CD4-positive, alpha-beta T cell treated with Interleukin-15 for 1 hour (primary cell): ENCODE data around the gene PRDM15.
"Not testable (repeated sequence)": the region's sequence is repeated elsewhere in the genome, so short reads cannot be mapped to it uniquely, and the experiment has no call there.

Experiments used
- DNase-seq: peaks from one replicate; pipeline ENCODE4 v3.0.0-alpha.2; 2020

The PRDM15 gene

DNA sequence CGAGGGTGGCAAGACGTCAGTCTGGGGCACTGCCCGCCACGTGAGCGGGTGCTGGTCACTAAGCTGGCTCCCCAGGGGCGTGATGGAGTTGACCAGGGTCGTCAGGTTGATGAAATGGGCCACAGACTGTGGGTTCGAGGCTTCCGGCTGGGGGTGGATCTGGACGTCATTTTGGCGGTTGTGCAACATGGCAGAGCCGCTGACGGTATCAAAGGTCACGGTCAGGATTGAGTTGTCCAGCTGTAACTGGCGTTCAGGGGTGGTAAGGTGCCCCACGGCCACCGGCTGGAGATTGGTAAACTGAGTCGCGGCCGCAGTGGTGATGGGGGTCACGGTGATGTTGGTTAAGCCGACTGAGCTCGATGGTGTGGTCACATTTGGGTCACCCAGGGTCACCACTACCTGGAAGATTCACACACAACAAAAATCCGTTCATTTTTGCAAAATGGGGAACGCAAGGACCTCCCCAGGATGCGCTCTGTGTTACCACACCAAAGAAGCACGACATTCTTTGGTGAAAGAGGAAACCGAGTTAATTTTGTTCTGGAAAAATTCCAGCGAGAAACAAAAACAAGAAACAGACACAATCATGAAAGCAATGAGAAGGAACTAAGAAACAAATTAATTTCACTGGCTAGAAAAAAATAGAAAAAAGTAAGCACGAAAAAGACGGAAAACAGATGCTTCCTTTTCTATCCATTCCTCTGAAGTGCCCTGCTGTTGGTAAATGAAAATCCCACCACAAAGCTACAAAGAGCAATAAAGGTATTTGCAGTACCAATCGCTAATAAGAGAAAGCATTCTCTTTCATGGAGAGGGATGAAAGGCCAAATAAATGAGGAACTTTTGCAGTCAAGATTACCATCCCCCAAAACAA lies 77.6 kb downstream of the PRDM15 start:
- DNase-seq = no peak

DNA sequence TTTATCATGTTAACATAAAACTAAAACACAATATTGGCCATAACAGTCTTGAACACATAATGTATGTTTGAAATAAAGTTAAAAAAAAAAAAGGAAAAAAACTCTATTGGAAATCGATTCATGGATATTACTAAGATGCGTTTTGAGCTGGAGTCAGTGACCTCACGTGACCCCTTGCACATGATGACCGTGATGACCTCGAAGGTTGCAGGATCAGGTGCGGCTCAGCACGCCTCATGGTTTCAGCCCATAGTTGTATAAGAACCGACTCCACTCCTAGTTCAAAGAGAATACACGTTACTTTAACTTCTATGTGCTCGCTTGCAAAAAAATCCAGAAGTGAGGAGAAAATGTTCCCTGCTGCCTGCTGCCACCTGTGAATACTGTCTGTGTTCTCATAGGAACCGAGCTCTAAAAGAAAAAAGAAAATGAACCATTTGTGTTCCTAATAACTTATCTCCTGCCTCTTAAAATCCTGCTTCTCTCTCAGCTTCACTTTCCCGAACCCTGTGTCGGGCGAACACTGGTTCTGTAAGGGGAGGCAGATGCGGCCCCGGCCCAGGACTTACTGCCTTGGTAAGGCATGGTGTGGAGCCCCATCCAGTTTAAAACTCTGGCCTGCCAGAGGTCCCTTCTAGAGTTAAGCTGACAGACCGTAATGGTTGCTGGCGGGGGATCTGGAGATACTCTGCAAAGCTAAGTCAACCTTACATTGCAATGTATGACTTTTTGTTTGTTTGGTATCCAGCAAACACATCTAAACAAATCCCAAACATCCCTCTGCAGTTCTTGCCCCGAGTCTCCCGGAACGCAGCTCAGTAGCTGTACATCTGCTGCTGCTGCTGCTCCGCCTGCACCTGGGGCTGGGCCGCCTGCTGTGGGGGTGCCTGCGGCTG lies 78.5 kb downstream of the PRDM15 start:
- no peak for DNase-seq

DNA sequence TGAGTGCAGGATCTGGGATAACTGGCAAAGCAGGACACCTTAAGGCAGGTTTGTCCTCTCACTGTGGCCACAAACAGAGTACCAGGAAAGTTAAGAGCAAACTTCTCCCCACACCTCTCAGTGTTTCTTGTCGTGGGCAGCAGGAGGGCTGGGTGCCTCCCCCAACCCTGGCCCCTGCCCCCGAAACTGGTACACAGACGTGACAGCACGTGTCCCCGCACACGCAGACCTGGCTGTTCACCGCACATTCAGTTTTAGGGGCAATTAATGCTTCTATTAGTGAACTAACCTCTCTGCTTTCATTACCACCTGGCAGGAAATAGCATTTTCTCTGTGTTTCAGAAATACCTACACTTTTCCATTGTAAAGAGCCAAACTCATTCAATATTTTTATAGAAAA lies 79.4 kb downstream of the PRDM15 start:
- no peak for DNase-seq

DNA sequence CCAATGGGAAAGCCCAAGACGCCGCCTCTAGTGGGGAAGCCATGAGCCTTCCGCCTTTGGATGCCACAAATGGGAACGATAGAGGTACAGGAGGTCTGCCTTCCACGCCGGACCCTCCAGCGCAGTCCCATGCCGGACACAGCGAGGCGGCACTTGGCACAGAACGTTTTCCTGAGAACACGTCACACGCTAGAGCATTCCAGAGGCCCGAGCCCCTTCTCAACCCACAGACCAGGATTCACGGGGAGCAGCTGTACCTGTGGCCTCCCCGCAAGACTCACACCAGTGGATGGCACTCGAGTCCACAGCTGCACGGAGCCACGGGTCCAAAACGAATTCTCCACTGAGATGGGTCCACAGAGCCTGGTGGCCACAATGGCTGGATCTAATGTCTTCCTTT lies 80.8 kb downstream of the PRDM15 start:
- DNase-seq = no peak

DNA sequence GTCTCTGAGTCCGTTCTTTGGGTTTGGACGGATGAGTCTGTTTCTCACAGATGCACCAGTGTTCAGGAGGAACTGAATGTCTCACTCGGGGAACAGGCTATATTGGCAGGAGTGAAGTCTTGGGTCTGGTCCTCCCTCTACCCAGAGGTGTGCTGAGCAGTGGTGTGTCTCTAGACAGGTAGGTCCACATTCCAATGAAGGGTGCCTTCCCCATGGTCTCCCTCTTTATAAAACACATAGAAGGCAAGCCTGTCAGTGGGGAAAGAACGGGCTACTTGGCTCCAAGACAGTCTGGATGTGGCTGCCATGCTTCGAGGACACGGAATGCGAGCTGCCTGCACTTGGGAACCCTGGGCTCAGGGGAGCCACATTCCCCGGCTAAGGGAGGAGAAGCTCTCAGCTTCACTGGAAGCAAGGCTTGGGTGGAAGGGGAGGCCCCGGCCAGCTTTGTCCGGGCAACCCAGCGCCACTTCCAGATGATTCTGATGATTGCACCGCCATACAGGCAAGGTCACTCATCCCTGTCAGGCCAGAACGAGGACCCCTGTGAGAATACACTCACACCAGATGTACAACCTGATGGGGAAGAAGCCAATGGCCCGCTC lies 82.6 kb downstream of the PRDM15 start:
- DNase-seq = no peak

DNA sequence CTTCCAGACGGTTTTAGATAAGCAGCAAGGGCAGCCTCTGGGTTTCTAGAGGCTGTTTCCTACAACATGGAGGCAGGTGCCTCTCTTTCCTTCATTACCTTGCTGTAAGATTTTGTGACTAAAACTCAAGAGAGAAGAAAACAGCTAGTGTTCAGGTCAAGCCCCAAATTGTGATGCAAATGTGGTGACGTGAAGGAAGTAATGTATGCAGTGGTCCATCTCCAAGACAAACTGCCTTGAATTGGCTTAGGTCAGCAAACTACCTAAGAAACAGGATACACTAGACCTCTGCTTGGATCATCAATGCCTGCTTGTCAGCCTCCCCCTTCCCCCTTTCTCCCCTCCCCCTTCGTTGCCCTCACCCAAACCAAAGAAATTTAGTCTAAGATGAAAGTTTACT lies 83.4 kb downstream of the PRDM15 start:
- no peak for DNase-seq

DNA sequence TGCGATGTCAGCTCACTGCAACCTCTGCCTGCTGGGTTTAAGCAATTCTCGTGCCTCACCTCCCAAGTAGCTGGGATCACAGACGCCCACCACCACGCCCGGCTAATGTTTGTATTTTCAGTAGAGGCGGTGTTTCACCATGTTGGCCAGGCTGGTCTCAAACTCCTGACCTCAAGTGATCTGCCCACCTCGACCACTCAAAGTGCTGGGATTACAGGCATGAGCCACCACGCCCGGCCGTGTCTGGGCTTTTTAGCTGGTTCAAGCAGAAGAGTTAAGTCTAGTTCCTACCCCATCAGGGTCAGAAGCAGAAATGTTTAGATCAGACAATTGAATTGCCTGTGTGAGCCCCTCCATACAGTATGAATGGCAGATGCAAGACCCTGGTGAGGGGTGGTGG lies 84.5 kb downstream of the PRDM15 start:
- DNase-seq = no peak

DNA sequence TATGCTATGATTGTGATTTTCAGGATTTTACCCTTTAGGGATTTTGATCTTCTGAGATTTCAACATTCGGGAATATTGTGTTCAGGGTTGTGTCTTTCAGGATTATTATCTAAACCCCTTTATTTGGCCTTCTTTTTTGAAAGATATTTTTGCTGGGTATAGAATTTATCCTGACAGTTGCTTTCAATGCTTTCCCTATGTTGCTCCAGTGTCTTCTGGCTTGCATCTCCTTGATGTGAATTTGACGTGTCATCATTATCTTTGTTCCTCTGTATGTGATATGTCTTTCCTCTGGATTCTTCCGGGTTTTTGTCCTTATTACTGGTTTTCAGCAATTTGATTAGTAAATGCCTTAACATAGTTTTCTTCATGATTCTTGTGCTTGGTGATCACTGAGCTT lies 86.4 kb downstream of the PRDM15 start:
- DNase-seq = no peak

DNA sequence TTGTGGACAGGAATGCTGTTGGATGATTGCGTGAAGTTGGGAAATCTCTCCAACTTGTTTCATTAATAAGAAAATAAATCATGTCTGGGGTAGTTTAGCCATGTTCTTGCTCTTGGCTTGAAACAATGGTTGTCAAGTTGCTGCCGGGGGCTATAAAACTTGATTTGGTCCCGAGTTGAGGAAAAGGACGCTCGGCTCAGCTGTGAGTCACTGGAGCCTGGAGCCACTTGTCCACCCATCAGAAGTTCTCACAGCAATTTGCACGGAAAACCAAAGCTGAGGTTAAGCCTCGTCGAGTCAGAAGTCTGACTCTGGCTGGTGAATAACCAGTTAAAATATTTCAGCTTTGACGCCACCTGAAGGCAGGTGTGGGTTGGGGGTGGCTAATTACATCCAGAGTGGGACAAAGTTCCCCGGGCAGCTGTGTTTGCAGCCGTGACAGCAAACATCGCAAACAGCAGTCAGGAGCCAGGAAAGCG lies 92.6 kb downstream of the PRDM15 start:
- DNase-seq = no peak

DNA sequence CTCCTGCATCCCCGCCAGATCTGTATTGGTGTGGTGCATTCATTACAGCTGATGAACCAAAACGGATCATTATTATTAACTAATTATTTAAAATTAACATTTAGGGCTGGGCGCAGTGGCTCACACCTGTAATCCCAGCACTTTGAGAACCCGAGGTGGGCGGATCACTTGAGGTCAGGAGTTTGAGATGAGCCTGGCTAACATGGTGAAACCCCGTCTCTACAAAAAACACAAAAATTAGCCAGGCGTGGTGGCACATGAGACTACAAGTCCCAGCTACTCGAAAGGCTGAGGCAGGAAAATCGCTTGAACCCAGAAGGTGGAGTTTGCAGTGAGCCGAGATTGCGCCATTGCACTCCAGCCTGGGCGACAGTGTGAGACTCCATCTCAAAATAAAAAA lies 93.9 kb downstream of the PRDM15 start:
- DNase-seq = not testable (repeated sequence)

DNA sequence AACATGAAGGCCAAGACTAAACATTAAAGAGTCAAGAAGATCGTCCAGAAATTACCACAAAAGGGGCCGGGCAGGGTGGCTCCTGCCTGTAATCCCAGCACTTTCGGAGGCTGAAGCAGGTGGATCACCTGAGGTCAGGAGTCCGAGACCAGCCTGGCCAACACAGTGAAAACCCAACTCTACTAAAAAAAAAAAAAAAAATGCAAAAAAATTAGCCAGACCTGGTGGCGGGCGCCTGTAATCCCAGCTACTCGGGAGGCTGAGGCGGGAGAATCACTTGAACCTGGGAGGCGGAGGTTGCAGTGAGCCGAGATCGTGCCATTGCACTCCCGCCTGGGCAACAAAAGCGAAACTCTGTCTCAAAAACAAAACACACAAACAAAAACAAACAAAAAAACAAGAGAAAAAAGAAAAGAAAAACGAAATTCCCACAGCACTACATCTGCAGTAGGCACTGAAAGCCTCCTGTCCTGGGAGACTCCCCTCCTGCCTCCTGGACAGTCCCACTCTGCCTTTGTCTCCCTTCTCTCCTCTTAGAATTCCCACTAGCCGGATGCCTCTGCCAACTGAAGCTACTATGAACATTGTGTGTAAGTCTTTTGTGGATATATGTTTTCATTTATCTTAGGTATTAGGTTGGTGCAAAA lies 94.6 kb downstream of the PRDM15 start:
- DNase-seq = no peak

DNA sequence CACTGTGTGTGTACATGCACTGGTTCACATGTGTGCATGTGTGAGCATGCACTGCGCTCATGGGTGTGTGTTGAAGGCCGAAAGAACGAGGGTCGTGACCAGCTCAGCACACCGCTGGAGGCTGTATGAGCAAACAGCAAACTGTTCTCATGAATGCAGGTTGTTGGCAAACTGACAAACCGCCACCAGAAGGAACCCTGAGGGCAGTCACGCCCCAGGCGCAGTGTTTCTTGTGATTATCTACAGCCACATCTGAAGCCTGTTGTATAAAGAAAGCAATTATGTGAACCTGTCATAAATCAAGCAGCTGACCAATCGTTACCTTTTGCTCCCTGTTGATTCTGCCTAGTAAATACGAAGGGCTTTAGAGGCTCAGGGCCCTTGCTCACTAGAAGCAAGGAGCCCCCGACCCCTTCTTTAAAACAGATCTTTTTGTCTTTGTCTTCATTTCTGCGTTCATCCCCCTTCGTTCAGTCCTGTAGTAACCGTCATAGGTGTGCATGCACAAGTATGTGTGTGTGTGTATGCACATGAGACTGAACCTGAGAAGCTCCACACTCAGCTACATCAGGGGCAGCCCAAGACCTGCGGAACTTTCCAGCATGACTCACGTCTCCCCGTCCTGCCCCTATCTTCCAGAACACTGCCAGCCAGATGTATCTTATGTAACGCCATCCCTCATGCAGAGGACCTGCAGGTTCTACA lies 95.5 kb downstream of the PRDM15 start:
- DNase-seq = no peak

DNA sequence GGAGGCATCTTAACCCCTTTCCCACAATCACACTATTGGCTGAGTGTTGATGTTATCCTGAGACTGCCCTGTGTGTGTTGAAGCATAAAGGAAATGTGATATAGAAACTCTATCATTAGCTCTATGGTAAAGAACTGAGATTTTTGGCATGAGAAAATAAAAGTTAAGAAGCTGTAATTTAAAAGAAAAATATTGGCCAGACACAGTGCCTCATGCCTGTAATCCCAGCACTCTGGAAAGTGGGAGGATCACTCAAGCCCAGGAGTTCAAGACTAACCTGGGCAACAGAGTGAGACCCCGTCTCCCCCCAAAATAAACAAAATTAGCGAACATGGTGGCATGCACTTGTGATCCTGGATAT lies 98.1 kb downstream of the PRDM15 start:
- no peak for DNase-seq

DNA sequence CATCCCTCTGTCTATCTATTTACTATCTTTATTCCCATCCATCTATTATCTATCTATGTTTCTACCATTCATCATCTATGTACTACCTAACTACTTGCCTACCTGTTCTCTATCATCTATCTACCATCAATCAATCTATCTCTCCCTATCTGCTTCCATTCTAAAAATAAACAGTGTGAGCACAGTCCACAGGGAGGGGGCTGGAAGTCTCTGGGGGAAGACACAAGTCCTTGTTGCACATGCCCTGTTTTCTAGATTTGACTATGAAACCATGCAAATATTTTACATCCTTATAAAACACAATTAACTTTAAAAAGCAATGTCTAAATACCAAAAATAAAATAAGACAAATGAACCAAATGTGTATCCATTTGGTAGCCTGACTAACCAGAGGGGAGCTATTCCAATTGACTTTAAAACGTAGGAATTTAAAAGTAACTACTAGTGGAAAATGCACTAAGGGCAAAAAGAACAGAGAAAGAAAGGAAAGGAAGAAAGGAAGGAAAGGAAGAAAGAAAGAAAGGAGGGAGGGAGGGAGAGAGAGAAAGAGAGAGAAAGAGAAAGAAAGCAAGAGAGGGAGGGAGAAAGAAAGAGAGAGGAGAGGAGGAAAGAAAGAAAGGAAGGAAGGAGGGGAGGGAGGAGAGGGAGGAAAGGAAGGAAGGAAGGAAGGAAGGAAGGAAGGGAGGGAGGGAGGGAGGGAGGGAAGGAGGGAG lies 98.7 kb downstream of the PRDM15 start:
- DNase-seq = no peak

DNA sequence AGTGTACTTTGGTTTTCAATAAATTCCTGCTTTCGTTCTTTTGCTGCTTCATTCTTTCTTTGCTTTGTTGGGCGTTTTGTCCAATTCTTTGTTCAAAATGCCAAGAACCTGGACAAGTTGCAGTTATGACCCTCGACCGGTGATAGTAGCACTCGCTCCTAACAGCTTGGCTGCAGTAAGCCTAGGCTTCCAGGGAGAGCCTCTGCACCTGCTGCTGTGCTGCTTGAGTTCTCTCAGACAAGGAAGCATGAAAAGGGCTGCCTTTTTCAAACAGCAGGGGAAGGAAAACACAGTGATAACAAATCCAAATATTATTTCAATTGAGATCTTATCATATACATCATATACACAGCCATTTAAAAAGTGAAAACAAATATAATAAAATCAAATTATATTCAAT lies 99.5 kb downstream of the PRDM15 start:
- no peak for DNase-seq

DNA sequence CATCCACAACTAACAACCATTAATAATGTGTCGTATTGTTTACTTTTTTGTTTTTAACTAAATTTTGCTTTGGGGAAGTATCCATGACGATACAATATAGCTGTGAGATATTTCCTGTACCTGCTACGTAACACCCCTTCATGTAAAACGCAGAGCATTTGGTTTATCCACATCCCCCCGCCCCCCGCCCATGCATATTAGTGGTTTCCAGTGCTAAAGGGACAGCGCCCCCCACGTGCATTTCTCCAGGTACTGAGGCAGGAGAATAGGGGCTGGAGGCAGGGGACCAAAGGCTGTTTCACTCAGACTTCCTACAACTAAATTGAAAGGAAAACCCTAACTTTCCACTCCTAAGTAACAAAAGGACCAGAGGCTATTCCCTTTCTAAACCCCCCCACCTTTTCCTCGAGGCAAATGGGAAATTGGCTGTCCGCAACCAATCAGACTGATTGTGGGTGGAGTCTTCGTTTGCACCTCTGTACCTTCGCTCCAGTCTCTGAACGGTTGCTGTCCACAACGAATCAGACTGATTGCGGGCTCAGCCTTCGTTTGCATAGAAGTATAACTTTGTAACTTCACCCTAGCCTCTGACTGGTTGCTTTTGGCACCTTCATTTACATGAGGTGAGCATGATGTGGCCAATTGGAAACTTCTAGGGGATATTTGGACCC lies 100.1 kb downstream of the PRDM15 start:
- DNase-seq = no peak

DNA sequence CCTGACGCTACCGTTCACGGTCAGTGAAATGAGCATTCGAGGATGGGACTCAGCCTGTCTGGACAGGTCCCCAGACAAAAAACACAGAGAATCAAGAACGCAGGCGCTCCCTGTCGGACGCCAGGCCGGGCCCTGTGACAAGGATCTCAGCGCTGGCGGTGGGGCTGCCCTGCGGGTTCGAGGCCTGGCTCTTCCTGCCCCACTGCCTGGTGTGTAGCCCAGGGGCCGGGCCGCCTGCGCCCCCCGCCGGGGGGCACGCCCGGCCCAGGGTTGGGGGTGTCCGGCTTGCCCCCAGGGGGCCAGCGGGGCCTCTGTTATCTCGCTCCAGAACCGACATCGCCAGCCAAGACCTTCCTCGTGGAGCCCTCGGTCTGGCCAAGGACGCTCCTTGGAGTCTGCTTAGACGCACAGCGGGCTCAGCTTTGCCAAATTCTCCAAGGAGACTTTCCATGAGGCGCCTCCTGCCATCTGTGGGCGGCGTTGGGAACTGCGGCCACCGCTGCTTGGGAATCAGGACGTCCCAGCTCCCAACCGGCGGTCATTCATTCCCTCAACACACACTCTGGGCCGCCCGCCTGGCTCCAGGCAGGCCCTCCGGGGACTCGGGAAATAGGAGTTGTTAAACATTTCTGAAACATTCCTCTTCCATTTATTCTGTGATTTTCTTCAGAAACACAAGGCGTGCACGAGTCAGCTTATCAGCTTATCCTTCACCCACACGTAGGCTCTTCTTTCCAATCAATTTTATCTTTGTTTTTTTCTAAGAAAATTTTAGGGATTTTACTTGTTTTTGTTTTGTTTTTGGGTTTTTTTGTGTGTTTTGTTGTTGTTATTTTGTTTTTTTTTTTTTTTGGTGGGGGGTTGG lies 101.0 kb downstream of the PRDM15 start:
- peak; percentile 28 for DNase-seq

DNA sequence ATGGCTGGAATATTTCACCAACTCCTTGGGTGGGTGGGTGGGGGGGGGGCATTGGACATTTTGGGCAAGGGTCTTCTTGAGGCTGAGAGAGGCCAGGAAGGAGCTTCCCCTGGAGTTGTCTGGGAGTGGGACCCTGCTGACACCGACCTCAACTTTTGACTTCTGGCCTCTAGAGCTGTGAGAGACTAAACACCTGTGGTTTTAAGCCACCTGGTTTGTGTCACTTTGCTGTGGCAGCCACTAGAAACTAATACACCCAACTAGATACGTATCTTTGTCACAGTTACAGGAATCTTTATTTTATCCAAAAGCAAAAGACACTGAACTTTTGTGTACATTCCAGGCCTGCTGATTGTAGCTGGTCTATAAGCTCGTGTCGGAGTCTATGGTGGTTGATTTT lies 102.4 kb downstream of the PRDM15 start:
- no peak for DNase-seq

DNA sequence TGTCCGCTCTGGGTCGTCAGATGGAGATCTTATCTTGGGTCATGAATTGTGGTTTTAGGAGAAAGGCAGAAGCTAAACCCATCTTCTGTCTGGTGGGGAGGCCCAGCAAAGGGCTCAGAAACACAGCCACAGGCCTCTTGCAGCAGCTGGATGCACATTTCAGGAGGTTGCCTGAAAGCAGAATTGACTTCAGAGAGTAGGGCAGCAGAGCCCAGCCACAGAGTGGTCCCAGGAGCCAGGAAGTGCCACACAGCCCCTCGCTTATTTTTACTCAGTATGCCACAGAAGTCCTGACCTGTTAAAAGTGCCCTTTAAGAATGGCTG lies 104.0 kb downstream of the PRDM15 start:
- no peak for DNase-seq

DNA sequence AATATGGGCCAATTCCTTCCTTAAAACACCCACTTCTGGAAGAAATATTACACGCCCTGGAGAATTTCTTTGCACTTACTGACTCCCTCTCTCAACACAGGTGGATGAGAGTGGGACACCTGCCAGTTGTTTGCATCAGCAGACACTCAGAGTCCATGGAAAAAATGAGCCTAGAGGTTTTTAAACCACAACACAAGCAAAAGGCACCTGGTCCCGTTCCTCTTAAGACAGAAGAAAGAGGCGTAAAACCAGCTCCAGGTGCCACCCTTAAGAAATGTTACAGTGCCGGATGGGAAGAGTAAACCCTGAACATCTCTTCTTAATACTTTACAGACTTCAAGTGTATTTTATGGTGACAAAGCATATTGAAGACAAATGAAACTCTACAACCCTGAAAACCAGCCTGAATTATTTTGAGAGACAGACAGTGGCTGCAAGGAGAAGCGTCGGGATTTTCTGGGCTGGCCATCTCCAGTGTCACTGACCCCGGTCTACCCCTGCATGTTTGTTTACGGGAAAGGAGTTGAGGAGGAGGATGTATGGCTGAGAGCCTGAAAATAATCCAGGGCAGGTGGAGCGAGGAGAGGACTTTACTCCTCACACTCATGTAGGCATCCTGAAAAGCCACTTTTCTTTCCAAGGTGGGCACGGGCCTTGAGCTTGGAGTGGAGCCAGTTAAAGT lies 104.5 kb downstream of the PRDM15 start:
- no peak for DNase-seq
